ENCODE results near the gene PRKX.
A peak's percentile ranks its signal among the peaks of the same experiment; 100 is the strongest.
"Not testable (repeated sequence)": the region's sequence is repeated elsewhere in the genome, so short reads cannot be mapped to it uniquely, and the experiment has no call there.

The PRKX gene

DNA sequence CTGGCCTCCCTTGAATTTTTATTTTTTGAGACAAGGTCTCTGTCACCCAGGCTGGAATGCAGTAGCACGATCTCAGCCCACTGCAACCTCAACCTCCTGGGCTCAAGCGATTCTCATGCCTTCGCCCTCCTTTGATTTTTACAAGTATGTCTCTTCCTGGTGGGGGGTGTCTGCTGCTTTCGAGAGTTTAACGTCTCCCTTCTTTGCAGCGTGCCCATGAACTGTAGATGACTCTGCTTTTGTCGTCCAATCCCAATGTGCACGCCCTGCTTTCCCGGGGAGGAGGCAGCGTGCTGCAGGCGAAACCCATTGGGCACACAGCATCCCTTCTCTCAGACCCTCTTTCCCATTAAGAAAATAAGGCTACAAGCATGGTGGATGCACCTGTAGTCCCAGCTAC is 7.0 kb downstream of the PRKX start:
- Histone ChIP-seq H3K4me1 (no peaks in the 10 kb centered on the region), H3K79me2 (no peaks in the 10 kb centered on the region)
- TF ChIP-seq, protein P1, sequence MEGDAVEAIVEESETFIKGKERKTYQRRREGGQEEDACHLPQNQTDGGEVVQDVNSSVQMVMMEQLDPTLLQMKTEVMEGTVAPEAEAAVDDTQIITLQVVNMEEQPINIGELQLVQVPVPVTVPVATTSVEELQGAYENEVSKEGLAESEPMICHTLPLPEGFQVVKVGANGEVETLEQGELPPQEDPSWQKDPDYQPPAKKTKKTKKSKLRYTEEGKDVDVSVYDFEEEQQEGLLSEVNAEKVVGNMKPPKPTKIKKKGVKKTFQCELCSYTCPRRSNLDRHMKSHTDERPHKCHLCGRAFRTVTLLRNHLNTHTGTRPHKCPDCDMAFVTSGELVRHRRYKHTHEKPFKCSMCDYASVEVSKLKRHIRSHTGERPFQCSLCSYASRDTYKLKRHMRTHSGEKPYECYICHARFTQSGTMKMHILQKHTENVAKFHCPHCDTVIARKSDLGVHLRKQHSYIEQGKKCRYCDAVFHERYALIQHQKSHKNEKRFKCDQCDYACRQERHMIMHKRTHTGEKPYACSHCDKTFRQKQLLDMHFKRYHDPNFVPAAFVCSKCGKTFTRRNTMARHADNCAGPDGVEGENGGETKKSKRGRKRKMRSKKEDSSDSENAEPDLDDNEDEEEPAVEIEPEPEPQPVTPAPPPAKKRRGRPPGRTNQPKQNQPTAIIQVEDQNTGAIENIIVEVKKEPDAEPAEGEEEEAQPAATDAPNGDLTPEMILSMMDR (IDR thresholded peaks at IDR 0.05) = no peak

GRCh38 chrX:3703251-3703650 is 10.2 kb downstream of the PRKX start:
- not testable (repeated sequence) for H3K9me3 ChIP-seq (ENCODE audit: control insufficient read depth, low read length); H3K4me1 ChIP-seq; H3K79me2 ChIP-seq; H3K27ac ChIP-seq; H3K4me2 ChIP-seq (ENCODE audit: low read length); H2AFZ ChIP-seq; H3K36me3 ChIP-seq (ENCODE audit: control insufficient read depth, insufficient read depth, low read length); H3K9ac ChIP-seq; H3K4me3 ChIP-seq (ENCODE audit: low read depth, low read length); H3K27me3 ChIP-seq (ENCODE audit: control insufficient read depth, insufficient read depth, low read length)

More for the DNA sequence above, 7.0 kb downstream of the PRKX start:
- no peak overlapping the region for H2AFZ ChIP-seq
- H3K27ac ChIP-seq = no peak overlapping the region
- no peak overlapping the region for H3K9ac ChIP-seq
- no peaks in the 10 kb centered on the region for H3K27me3 ChIP-seq (ENCODE audit: control insufficient read depth, insufficient read depth, low read length)
- no peaks in the 10 kb centered on the region for H3K9me3 ChIP-seq (ENCODE audit: control insufficient read depth, low read length)
- no peak overlapping the region for H3K4me2 ChIP-seq (ENCODE audit: low read length)
- H3K36me3 ChIP-seq (ENCODE audit: control insufficient read depth, insufficient read depth, low read length) = no peaks in the 10 kb centered on the region
- H3K4me3 ChIP-seq (ENCODE audit: low read depth, low read length) = no peak overlapping the region

- H3K27ac ChIP-seq; H3K4me2 ChIP-seq (ENCODE audit: low read length); H3K36me3 ChIP-seq (ENCODE audit: control insufficient read depth, insufficient read depth, low read length); H2AFZ ChIP-seq; H3K9me3 ChIP-seq (ENCODE audit: control insufficient read depth, low read length); H3K4me1 ChIP-seq; H3K9ac ChIP-seq; H3K27me3 ChIP-seq (ENCODE audit: control insufficient read depth, insufficient read depth, low read length); H3K4me3 ChIP-seq (ENCODE audit: low read depth, low read length); H3K79me2 ChIP-seq: not testable (repeated sequence)
Measured at GRCh38 chrX:3702095-3702494, 11.4 kb downstream of the PRKX start.

- not testable (repeated sequence) for H3K27me3 ChIP-seq (ENCODE audit: control insufficient read depth, insufficient read depth, low read length); H3K4me2 ChIP-seq (ENCODE audit: low read length); H3K4me1 ChIP-seq; H3K9me3 ChIP-seq (ENCODE audit: control insufficient read depth, low read length); H3K9ac ChIP-seq; H3K4me3 ChIP-seq (ENCODE audit: low read depth, low read length); H3K27ac ChIP-seq; H2AFZ ChIP-seq; H3K36me3 ChIP-seq (ENCODE audit: control insufficient read depth, insufficient read depth, low read length); H3K79me2 ChIP-seq
Measured at GRCh38 chrX:3701445-3701928, 12.0 kb downstream of the PRKX start.

- peak overlapping the region; percentile 42 for H2AFZ ChIP-seq
- H3K9me3 ChIP-seq (ENCODE audit: control insufficient read depth, low read length) = no peaks in the 10 kb centered on the region
- H3K79me2 ChIP-seq = no peaks in the 10 kb centered on the region
- H3K4me3 ChIP-seq (ENCODE audit: low read depth, low read length) = peak overlapping the region; percentile 34
- H3K9ac ChIP-seq = no peak overlapping the region
- H3K27ac ChIP-seq = peak overlapping the region; percentile 22
- H3K27me3 ChIP-seq (ENCODE audit: control insufficient read depth, insufficient read depth, low read length) = no peaks in the 10 kb centered on the region
- TF ChIP-seq, protein P1 (IDR thresholded peaks at IDR 0.05) = no peak
- H3K4me2 ChIP-seq (ENCODE audit: low read length) = peak overlapping the region; percentile 64
- no peaks in the 10 kb centered on the region for H3K36me3 ChIP-seq (ENCODE audit: control insufficient read depth, insufficient read depth, low read length)
- no peaks in the 10 kb centered on the region for H3K4me1 ChIP-seq
Measured at GRCh38 chrX:3699821-3700381, 13.5 kb downstream of the PRKX start.

DNA sequence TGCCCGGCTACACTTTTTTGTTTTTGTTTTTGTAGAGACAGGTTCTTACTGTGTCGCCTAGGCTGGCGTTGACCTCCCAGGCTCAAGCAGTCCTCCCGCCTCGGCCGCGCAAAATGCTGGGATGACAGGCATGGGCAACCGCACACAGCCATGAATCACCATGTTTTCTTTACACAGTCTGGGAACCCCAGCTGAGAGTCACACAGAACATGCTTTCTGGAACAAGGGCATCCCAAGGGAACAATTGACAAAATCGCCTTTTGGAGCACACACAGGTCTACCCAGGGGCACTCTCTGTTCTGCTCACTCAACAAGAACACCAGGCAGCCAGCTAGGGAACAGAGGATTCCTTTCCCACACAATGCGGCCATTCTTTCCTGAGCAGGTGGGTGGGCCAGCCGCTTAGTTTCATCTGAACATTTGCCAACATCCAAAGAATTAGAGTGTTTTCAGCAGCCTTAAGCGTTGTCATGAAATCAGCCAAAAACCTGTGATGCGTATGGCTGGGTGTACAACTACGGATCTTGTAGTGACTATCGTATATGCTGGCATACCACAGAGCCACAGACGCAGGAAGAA is 15.7 kb downstream of the PRKX start:
- H3K9me3 ChIP-seq (ENCODE audit: control insufficient read depth, low read length) = no peaks in the 10 kb centered on the region
- no peaks in the 10 kb centered on the region for H3K27me3 ChIP-seq (ENCODE audit: control insufficient read depth, insufficient read depth, low read length)
- no peak overlapping the region for H3K4me2 ChIP-seq (ENCODE audit: low read length)
- TF ChIP-seq, protein P1 (IDR thresholded peaks at IDR 0.05) = no peak
- H3K4me1 ChIP-seq = no peaks in the 10 kb centered on the region
- H3K36me3 ChIP-seq (ENCODE audit: control insufficient read depth, insufficient read depth, low read length) = no peaks in the 10 kb centered on the region
- no peaks in the 10 kb centered on the region for H3K79me2 ChIP-seq
- no peak overlapping the region for H2AFZ ChIP-seq
- no peak overlapping the region for H3K9ac ChIP-seq
- no peak overlapping the region for H3K4me3 ChIP-seq (ENCODE audit: low read depth, low read length)
- no peak overlapping the region for H3K27ac ChIP-seq
